Duodenal mucosa (tissue), 2 donors: Measurements from ENCODE around the gene CX3CL1.

Source experiments
- H3K27ac ChIP-seq: one replicate; pipeline ENCODE4 v1.7.0; 2013; ENCODE audit warnings: low read depth, low read length
- H3K27me3 ChIP-seq, 2 donors: one replicate each; pipeline ENCODE4 v1.7.0; 2013; ENCODE audit warnings: low read length in 2 of 2, control low read depth in 1 of 2; ENCODE audit not compliant: insufficient read depth in 2 of 2, control insufficient read depth in 1 of 2
- H3K36me3 ChIP-seq, 2 donors: one replicate each; pipeline ENCODE4 v1.7.0; 2013; ENCODE audit warnings: low read length in 2 of 2, control low read depth in 1 of 2; ENCODE audit not compliant: insufficient read depth in 2 of 2, control insufficient read depth in 1 of 2
- H3K4me1 ChIP-seq, 2 donors: one replicate each; pipeline ENCODE4 v1.7.0; 2013; ENCODE audit warnings: low read length in 2 of 2, control low read depth in 1 of 2; ENCODE audit not compliant: insufficient read depth in 2 of 2, control insufficient read depth in 1 of 2
- H3K4me3 ChIP-seq, 2 donors: one replicate each; pipeline ENCODE4 v1.7.0; 2013; ENCODE audit warnings: low read length in 2 of 2, low read depth in 1 of 2
- H3K9ac ChIP-seq, 2 donors: one replicate each; pipeline ENCODE4 v1.7.0; 2013; ENCODE audit warnings: low read length in 2 of 2, low read depth in 1 of 2
- H3K9me3 ChIP-seq, 2 donors: one replicate each; pipeline ENCODE4 v1.7.0; 2013; ENCODE audit warnings: low read length in 2 of 2, control low read depth in 1 of 2; ENCODE audit not compliant: control insufficient read depth in 1 of 2

Gene CX3CL1

DNA sequence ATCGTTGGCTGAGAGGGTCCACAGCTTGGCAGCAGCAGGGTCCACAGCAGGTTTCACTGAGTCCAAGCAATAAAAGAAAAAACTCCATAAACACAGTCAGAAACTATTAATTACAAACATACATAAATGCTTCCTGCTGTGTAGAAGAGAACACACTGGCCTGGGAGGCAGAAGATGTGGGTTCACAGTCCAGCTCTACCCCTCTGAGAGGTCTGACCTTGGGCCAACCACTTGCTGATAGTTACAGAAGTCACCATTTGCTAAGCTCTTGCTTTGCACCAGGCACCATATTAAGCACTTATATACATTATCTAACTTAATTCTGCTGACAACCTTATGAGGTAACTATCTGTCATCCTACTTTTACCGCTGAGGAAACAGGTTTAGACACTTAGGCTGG is 60.2 kb downstream of the CX3CL1 start:
- Histone ChIP-seq H3K4me3 (no peak overlapping the region), H3K9me3 (no peaks in the 10 kb centered on the region), H3K36me3 (peaks cover 55 to 83% of the 10 kb centered on the region in 2 donors), H3K9ac (no peak overlapping the region), H3K27ac (no peak overlapping the region), H3K27me3 (no peaks in the 10 kb centered on the region), H3K4me1 (peaks cover 0 to 12% of the 10 kb centered on the region in 2 donors)

DNA sequence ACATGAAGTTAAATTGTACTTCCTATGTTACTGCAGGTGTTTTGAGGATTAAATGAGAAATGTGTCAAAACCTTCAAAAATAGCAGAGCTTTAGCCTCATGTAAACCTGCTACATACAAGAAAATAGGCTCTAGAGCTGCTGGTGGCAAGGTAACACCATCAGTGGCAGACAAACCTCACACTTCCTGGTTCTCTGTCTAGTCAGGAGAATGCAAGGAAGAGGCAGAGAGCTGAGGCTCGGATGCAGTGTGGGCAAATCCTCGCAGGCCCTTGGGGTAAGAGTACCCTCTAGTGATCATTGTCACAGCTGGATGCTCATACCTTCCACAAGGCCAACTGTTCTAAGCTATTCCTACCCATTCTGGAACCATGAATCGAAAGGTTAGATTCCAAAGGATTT is 60.7 kb downstream of the CX3CL1 start:
- Histone ChIP-seq H3K36me3 (peaks cover 58 to 83% of the 10 kb centered on the region in 2 donors), H3K27ac (no peak overlapping the region), H3K9me3 (no peaks in the 10 kb centered on the region), H3K4me1 (peaks cover 0 to 12% of the 10 kb centered on the region in 2 donors), H3K9ac (no peak overlapping the region), H3K4me3 (no peak overlapping the region), H3K27me3 (no peaks in the 10 kb centered on the region)

DNA sequence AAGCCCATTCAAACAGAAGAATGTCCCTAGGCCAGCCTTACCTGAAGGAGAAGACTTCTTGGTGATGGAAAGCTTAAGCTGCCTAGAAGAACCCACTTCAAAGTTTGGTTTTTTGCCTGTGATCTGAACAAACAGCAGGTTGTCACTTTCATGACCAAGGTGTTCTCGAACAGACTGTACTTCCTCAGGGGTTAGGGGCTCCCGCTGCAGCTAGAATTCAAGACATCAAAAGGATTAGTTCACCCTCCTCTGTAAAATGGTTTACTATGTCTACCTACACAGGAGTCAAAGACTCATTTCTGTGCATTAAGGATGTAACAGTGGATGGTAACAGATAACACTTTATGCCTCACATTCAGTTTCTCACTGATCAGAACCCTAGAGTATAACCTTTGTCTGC is 61.7 kb downstream of the CX3CL1 start:
- no peak overlapping the region for H3K27ac ChIP-seq
- H3K36me3 ChIP-seq = peaks cover 67 to 83% of the 10 kb centered on the region in 2 donors

More for the DNA sequence above, 61.7 kb downstream of the CX3CL1 start:
- Histone ChIP-seq H3K9me3 (no peaks in the 10 kb centered on the region), H3K9ac (no peak overlapping the region), H3K4me1 (peaks cover 0 to 12% of the 10 kb centered on the region in 2 donors), H3K27me3 (no peaks in the 10 kb centered on the region), H3K4me3 (no peak overlapping the region)
